ENCODE data around the gene APEX1. TPM values are rescaled to one million over a fixed set of nuclear protein-coding genes. Genes with fewer than 3 reads are reported as not detected.
"Not testable (repeated sequence)": the region's sequence is repeated elsewhere in the genome, so short reads cannot be mapped to it uniquely, and the experiment has no call there.

APEX1 gene
- total RNA-seq, 1 experiment from 2014 or later = 235 TPM

- H3K4me3 ChIP-seq (replicated peaks in 1 of 2; ENCODE audit: low read depth in 1 of 2, low read length in 2 of 2); CTCF ChIA-PET; H3K9ac ChIP-seq (ENCODE audit: low read length); H3K4me2 ChIP-seq (ENCODE audit: low read length); H3K9me3 ChIP-seq (ENCODE audit: control insufficient read depth in 1 of 2, insufficient read depth in 1 of 2, low read depth in 1 of 2, low read length in 2 of 2); BruUV-seq (replicated peaks); H4K20me1 ChIP-seq (ENCODE audit: insufficient read depth); H2AFZ ChIP-seq (ENCODE audit: low read depth, low read length, poor library complexity, severe bottlenecking); ATAC-seq; H3K9me2 ChIP-seq (ENCODE audit: insufficient read depth); POLR2A ChIA-PET; H3K79me2 ChIP-seq (ENCODE audit: insufficient read depth, low read length); DNase-seq (ENCODE audit: low read depth, low spot score); H3K36me3 ChIP-seq (ENCODE audit: control insufficient read depth in 1 of 2, insufficient read depth in 2 of 2, low read length in 2 of 2); H3K4me1 ChIP-seq (ENCODE audit: control insufficient read depth in 1 of 2, insufficient read depth in 2 of 2, low read length in 2 of 2); RAD21 ChIA-PET (ENCODE audit: low non-redundant PET in 1 of 2, low total read pairs in 2 of 2, uncharacterized antibody in 2 of 2, unreplicated experiment in 2 of 2); H3K27me3 ChIP-seq (ENCODE audit: insufficient read depth, low read length); H3K27ac ChIP-seq (ENCODE audit: low read depth, low read length); intact Hi-C loops (cut with micrococcal nuclease): not testable (repeated sequence)
Observed at GRCh38 chr14:20506276-20506675, 51.2 kb downstream of the APEX1 start.

GRCh38 chr14:20506752-20507151 lies 51.7 kb downstream of the APEX1 start:
- intact Hi-C loops (cut with micrococcal nuclease) = not testable (repeated sequence)

More at GRCh38 chr14:20506752-20507151, 51.7 kb downstream of the APEX1 start:
- H3K9me2 ChIP-seq (ENCODE audit: insufficient read depth); DNase-seq (ENCODE audit: low read depth, low spot score); BruUV-seq (replicated peaks); H3K9me3 ChIP-seq (ENCODE audit: control insufficient read depth in 1 of 2, insufficient read depth in 1 of 2, low read depth in 1 of 2, low read length in 2 of 2); CTCF ChIA-PET; H3K27ac ChIP-seq (ENCODE audit: low read depth, low read length); H3K9ac ChIP-seq (ENCODE audit: low read length); ATAC-seq; H3K79me2 ChIP-seq (ENCODE audit: insufficient read depth, low read length); POLR2A ChIA-PET; H3K4me2 ChIP-seq (ENCODE audit: low read length); H4K20me1 ChIP-seq (ENCODE audit: insufficient read depth); H3K4me3 ChIP-seq (replicated peaks in 1 of 2; ENCODE audit: low read depth in 1 of 2, low read length in 2 of 2); RAD21 ChIA-PET (ENCODE audit: low non-redundant PET in 1 of 2, low total read pairs in 2 of 2, uncharacterized antibody in 2 of 2, unreplicated experiment in 2 of 2); H3K27me3 ChIP-seq (ENCODE audit: insufficient read depth, low read length); H3K4me1 ChIP-seq (ENCODE audit: control insufficient read depth in 1 of 2, insufficient read depth in 2 of 2, low read length in 2 of 2); H3K36me3 ChIP-seq (ENCODE audit: control insufficient read depth in 1 of 2, insufficient read depth in 2 of 2, low read length in 2 of 2); H2AFZ ChIP-seq (ENCODE audit: low read depth, low read length, poor library complexity, severe bottlenecking): not testable (repeated sequence)

Other genes with a start within 250 kb of the APEX1 start
- not detected for gene OR11H6, start 231.5 kb upstream of the APEX1 start, total RNA-seq (2021; ENCODE audit: unreplicated experiment)
- not detected for gene OR11H7, start 226.2 kb upstream of the APEX1 start, total RNA-seq (2021; ENCODE audit: unreplicated experiment)
- gene OR11H4, start 215.9 kb upstream of the APEX1 start, total RNA-seq (2021; ENCODE audit: unreplicated experiment) = not detected
- 23.3 TPM for gene TTC5, start 149.3 kb upstream of the APEX1 start, total RNA-seq (2021; ENCODE audit: unreplicated experiment)
- gene CCNB1IP1, start 121.9 kb upstream of the APEX1 start, total RNA-seq (2021; ENCODE audit: unreplicated experiment) = 77.0 TPM
- gene PARP2, start 111.6 kb upstream of the APEX1 start, total RNA-seq (2021; ENCODE audit: unreplicated experiment) = 51.8 TPM
- 22.4 TPM for gene TEP1, start 41.7 kb upstream of the APEX1 start, total RNA-seq (2021; ENCODE audit: unreplicated experiment)
- gene KLHL33, start 19.1 kb upstream of the APEX1 start, total RNA-seq (2021; ENCODE audit: unreplicated experiment) = 0.05 TPM
- gene OSGEP, start 414 bp upstream of the APEX1 start, total RNA-seq (2021; ENCODE audit: unreplicated experiment) = 21.8 TPM
- gene PIP4P1, start 6.2 kb downstream of the APEX1 start, total RNA-seq (2021; ENCODE audit: unreplicated experiment) = 35.4 TPM
- gene PNP, start 14.2 kb downstream of the APEX1 start, total RNA-seq (2021; ENCODE audit: unreplicated experiment) = 63.0 TPM
- 0.39 TPM for gene RNASE10, start 50.3 kb downstream of the APEX1 start, total RNA-seq (2021; ENCODE audit: unreplicated experiment)
- not detected for gene RNASE9, start 105.8 kb downstream of the APEX1 start, total RNA-seq (2021; ENCODE audit: unreplicated experiment)
- gene RNASE11, start 132.8 kb downstream of the APEX1 start, total RNA-seq (2021; ENCODE audit: unreplicated experiment) = not detected
- gene RNASE12, start 136.2 kb downstream of the APEX1 start, total RNA-seq (2021; ENCODE audit: unreplicated experiment) = not detected
- gene OR6S1, start 186.5 kb downstream of the APEX1 start, total RNA-seq (2021; ENCODE audit: unreplicated experiment) = not detected
- gene RNASE4, start 229.3 kb downstream of the APEX1 start, total RNA-seq (2021; ENCODE audit: unreplicated experiment) = 3.9 TPM
- 5.8 TPM for gene ANG, start 233.5 kb downstream of the APEX1 start, total RNA-seq (2021; ENCODE audit: unreplicated experiment)